Mononuclear cell (primary cell): ENCODE results near the gene DNAJC2. TPM values are rescaled to one million over a fixed set of nuclear protein-coding genes. Genes with fewer than 3 reads are reported as not detected.

Experiments used
- H3K27me3 ChIP-seq: 2 replicates; pipeline ENCODE4 v1.6.0; 2011; ENCODE audit warnings: low read length, control low read depth; ENCODE audit not compliant: insufficient read depth
- H3K4me1 ChIP-seq: 2 replicates; pipeline ENCODE4 v1.5.1; 2011; ENCODE audit warnings: mild to moderate bottlenecking, low read length, control low read depth; ENCODE audit not compliant: insufficient read depth
- H3K4me3 ChIP-seq: 2 replicates; pipeline ENCODE4 v1.5.1; 2011; ENCODE audit warnings: mild to moderate bottlenecking, low read length, moderate library complexity
- H3K9me3 ChIP-seq: 2 replicates; pipeline ENCODE4 v1.5.1; 2011; ENCODE audit warnings: low read depth, mild to moderate bottlenecking, control low read depth, low read length
- total RNA-seq: library from RNA; depleted of rRNA; stranded (reverse); fragments of >200 nt; gene quantifications from one replicate; pipeline ENCODE4 v1.2.3, GENCODE V29; 2012

DNAJC2 gene
- total RNA-seq, 1 donor: 43.3 TPM

DNA sequence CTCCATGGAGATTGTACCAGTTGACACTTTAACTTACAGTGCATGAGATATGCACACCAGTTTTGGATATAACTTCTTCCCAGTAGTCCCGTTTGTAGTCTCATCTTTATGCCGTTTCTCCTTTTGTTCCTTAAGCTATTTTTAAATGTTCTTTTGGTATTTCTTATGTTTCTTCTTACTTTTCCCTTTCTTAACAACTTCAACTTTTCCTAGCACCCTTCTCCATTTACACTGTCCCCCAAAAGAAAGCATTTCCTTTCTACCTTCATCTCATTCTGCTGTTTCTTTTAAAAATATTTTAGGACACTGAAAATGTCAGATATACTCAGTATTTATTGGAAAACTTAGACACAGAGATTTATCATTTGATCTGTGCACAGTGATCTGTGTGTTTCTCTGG is 4.4 kb upstream of the DNAJC2 start:
- Histone ChIP-seq H3K27me3 (no peaks in the 10 kb centered on the region), H3K9me3 (no peaks in the 10 kb centered on the region), H3K4me3 (no peak overlapping the region), H3K4me1 (peaks cover 42% of the 10 kb centered on the region)

DNA sequence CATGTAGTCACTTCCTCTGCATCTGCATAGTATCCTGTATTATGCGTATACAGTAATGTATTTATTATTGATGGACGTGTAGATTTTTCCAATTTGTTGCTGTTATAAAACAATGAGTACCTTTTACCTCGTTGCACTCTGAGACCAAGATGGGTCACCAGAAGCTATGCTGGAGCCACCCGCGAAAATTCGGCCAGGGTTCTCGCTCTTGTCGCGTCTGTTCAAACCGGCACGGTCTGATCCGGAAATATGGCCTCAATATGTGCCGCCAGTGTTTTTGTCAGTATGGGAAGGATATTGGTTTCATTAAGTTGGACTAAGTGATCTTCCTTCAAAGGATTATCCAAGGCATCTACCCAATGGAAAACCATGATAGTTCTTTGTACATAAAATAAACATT is 3.9 kb upstream of the DNAJC2 start:
- Histone ChIP-seq H3K4me3 (peak overlapping the region; percentile 85), H3K4me1 (peaks cover 47% of the 10 kb centered on the region), H3K27me3 (no peaks in the 10 kb centered on the region), H3K9me3 (no peaks in the 10 kb centered on the region)

GRCh38 chr7:103347507-103348267 is 3.1 kb upstream of the DNAJC2 start, which contains the start of gene PSMC2:
Gene PSMC2 (plus strand): TSS chr7:103347643. CDS start chr7:103347712, 69 bp downstream.
- peak within 1 kb of the TSS; percentile 85 for H3K4me3 ChIP-seq
- H3K27me3 ChIP-seq: no peaks in the 10 kb centered on the region
- H3K4me1 ChIP-seq: peaks cover 55% of the 10 kb centered on the region
- no peaks in the 10 kb centered on the region for H3K9me3 ChIP-seq

DNA sequence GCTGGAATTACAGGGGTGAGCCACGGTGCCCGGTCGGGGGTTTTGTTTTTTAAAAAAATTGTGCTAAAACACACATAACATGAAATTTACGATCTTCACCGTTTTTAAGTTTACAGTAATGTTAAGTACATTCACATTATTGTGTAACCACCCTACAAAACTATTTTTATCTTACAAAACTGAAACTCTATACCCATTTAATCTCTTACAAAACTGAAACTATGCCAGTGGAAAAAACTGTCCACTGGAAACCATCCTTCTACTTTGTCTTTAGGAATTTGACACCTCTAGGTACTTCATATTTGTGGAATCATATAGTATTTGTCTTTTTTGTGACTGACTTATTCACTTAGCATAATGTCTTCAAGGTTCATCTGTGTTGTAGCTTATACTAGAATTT is 1.8 kb upstream of the DNAJC2 start:
- Histone ChIP-seq H3K4me3 (no peak overlapping the region), H3K9me3 (no peaks in the 10 kb centered on the region), H3K4me1 (peaks cover 52% of the 10 kb centered on the region), H3K27me3 (no peaks in the 10 kb centered on the region)

DNA sequence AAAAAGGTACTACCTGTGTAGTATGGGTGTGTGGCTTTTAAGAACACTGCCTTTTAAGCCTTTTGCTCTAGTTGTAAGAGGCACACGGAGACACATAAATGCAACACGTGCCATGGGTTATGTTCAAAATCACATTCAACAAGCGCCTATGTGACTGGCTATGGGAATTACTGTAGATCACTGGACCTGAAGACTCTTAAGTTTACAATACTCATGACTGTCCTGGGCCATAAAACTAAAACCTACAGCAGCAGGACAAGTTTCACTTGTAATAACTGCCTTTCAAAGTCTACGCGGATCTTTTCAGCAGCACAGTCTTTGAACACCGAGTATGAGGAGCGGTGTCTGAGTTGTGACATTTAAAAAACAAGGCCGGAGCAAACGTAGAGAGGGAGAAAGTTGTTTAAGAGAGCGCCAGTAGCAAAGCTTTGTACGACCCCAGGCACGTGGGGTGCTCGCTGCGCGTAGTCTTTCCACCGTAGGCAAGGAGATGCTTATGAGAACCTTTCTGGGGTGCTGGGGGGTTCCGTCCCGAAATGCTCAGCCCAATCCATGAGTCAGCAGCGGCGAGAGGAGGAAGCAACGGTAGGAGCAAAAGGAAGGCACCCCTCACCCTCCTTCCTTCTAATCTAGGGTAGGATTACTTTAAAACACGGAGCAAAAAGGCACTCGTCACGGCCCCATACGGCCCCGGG is 662 bp downstream of the DNAJC2 start:
- Histone ChIP-seq H3K4me1 (peaks cover 30% of the 10 kb centered on the region), H3K27me3 (no peaks in the 10 kb centered on the region), H3K4me3 (peak overlapping the region; percentile 83)

DNA sequence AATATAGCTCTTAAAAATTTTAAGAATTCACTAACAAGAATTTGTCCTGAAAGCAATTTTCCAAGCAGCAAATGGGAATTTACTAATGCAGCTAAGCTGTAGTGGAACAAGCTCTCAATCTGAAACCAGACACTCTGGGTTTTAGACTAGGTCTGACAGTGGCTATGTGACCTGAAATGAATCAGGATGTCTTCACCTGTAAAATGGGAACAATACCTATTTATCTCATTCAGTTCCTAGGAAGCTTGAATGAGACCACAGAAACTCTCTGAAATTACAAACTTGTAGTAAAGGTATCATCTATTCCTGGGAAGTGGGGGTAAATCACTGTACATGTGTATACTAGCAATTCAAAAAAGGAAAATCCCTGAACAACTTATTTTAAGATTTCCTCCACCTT is 1.2 kb downstream of the DNAJC2 start:
- no peaks in the 10 kb centered on the region for H3K9me3 ChIP-seq
- peak overlapping the region; percentile 83 for H3K4me3 ChIP-seq
- no peaks in the 10 kb centered on the region for H3K27me3 ChIP-seq
- peaks cover 24% of the 10 kb centered on the region for H3K4me1 ChIP-seq

More for the DNA sequence above, 662 bp downstream of the DNAJC2 start:
- no peaks in the 10 kb centered on the region for H3K9me3 ChIP-seq

DNA sequence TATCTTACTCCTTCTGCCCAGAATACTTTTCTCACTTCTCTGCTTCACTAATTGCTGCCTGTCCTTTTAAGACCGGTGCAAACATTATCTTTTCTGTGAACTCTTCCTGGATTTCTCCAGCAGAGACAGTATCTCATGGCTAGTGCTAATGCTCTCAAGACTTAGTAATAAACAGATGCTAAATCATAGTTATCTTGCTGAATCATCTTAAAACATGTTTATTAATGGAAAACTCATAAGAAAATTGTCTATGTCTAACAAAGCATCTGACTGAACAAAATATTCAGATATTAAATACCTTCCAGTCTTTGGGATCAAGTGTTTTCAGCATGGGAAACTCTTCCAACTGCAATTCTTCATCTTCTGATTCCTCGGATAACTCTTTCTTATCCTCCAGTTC is 3.1 kb downstream of the DNAJC2 start:
- Histone ChIP-seq H3K4me1 (peaks cover 18% of the 10 kb centered on the region), H3K27me3 (no peaks in the 10 kb centered on the region), H3K4me3 (no peak overlapping the region), H3K9me3 (no peaks in the 10 kb centered on the region)

DNA sequence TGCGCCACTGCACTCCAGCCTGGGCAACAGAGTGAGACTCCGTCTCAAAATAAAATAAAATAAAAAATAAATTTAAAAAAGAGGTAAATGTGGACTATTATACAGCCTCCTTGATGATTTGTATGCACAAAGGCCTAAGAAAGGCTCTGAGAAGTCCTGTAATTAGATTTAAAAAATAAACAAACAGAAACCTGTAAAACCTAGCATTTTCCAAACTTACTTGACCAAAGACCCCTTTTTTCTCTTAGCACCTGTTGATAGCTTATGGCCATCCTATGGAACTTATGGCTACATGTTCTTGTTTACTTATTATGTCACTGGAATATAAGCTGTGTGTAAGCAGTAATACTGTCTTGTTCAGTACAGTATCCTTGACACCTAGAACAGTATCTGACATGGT is 5.7 kb downstream of the DNAJC2 start:
- no peaks in the 10 kb centered on the region for H3K27me3 ChIP-seq
- H3K4me3 ChIP-seq: no peak overlapping the region
- no peaks in the 10 kb centered on the region for H3K9me3 ChIP-seq
- H3K4me1 ChIP-seq: peaks cover 17% of the 10 kb centered on the region

DNA sequence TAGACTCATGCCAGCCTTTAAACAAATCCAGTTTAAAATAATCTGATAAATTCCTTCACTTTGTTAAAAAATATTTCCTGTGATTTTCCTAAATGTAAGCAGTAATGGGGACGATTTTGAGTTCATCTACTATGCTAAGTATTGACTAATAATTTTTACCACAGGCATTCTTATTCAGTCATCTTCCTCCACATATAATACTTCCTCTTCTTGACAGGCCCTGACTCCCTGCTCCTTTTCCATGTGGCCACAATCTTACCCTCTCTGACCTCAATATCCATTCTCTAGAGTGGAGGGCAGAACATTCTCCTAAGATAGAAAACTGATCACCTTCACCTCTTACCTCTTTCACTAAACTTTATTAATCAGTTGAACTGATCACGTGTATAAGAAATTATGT is 7.8 kb downstream of the DNAJC2 start:
- Histone ChIP-seq H3K27me3 (no peaks in the 10 kb centered on the region), H3K9me3 (no peaks in the 10 kb centered on the region), H3K4me1 (peaks cover 4% of the 10 kb centered on the region), H3K4me3 (no peak overlapping the region)

DNA sequence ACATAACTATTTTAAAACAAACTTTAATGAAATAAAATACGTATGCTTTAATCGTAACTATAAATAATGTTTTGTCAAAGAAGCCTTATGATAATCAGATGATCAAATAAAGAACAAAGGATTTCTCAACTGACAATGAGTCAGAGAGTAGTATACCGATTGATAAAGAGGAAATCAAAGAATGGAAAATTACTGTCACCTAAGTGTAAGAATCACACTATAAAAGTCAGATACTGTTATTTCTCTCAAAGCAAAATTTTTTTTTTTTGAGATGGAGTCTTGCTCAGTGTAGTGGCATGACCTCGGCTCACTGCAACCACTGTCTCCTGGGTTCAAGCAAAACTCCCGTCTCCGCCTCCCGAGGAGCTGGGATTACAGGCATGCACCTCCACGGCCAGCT is 18.8 kb downstream of the DNAJC2 start:
- Histone ChIP-seq H3K4me3 (no peak overlapping the region), H3K27me3 (no peaks in the 10 kb centered on the region), H3K4me1 (no peaks in the 10 kb centered on the region), H3K9me3 (no peaks in the 10 kb centered on the region)

- Histone ChIP-seq H3K9me3 (no peaks in the 10 kb centered on the region), H3K4me1 (no peaks in the 10 kb centered on the region), H3K4me3 (no peak overlapping the region), H3K27me3 (no peaks in the 10 kb centered on the region)
These were observed 27.6 kb downstream of the DNAJC2 start for GRCh38 chr7:103317009-103317408.

GRCh38 chr7:103316380-103316941 is 28.1 kb downstream of the DNAJC2 start:
- Histone ChIP-seq H3K4me3 (no peak overlapping the region), H3K9me3 (no peaks in the 10 kb centered on the region), H3K4me1 (no peaks in the 10 kb centered on the region), H3K27me3 (no peaks in the 10 kb centered on the region)

DNA sequence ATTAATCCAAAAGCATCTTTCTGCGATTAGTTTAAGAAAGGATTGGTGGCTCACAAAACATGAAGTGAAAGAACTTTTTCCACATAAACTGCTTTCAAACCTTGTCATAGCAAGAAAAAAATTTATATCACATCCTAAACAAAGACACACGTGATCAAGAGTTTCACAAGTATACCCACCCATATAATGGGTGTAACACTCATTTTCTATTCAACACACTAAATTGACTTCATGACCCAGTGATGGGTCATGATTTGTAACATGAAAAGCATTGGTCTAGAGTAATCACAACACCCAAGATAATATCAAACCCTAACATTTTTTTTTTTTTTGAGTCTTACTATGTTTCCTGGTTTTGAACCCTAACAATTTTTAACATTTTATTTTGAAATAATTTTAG is 29.7 kb downstream of the DNAJC2 start:
- Histone ChIP-seq H3K27me3 (no peaks in the 10 kb centered on the region), H3K4me3 (no peak overlapping the region), H3K4me1 (no peaks in the 10 kb centered on the region)

DNA sequence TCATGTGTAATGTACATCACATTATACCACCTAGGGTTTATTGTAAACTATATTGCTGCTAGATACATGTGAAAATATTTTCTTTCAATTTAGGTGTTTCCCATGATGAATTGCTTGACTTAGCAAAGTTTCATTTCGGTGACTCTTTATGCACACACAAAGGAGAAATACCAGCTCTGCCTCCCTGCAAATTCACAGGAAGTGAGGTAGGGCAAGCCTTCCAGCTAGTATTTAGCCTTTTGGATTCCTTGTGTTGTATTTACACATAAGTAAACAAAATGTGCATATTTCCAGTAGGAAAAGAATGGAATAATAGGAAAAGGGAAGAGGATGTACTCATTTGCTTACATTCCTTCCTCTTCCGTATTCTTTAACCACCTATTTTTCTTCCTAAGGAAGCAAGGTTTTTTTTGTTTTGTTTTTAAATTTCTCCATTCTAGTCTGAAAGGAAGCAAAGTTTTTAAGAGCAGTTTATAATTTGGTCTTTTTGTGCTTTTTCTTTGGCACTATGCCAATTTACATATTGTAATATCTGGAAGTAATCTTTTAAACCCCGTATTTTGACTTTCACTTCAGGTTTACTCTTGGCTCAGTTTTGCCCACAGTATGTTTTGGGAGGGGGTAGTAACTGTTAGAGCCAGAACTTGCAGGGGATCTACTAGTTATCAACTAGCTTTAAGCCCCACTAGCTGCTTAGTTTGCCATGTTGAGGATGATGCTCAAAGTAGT is 36.9 kb downstream of the DNAJC2 start:
- H3K9me3 ChIP-seq: no peaks in the 10 kb centered on the region
- no peaks in the 10 kb centered on the region for H3K27me3 ChIP-seq
- no peaks in the 10 kb centered on the region for H3K4me1 ChIP-seq
- no peak overlapping the region for H3K4me3 ChIP-seq

More for the DNA sequence above, 29.7 kb downstream of the DNAJC2 start:
- H3K9me3 ChIP-seq: no peaks in the 10 kb centered on the region

DNA sequence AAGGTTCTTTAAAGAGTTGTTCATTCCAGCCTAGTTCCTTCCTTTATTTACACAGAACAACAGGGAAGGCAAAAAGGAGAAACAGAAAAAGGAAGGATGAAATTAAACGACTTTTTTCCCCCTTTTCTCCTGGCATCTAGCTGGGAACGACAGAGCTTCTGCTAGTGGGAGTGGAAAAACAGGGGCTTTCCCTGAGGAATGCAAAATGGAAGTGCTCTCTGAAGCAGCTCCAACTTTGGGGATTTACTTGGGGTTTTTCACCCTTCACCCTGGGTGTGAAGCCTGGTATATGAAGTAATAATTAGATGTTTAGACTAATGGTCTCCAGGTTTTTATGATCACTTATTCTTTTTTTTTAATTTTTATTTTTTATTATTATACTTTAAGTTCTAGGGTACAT is 43.1 kb downstream of the DNAJC2 start:
- no peaks in the 10 kb centered on the region for H3K27me3 ChIP-seq
- no peak overlapping the region for H3K4me3 ChIP-seq
- H3K9me3 ChIP-seq: no peaks in the 10 kb centered on the region
- H3K4me1 ChIP-seq: peaks cover 16% of the 10 kb centered on the region
